Calu3 (cell line): ENCODE measurements around the gene FGF1. TPM values are rescaled to one million over a fixed set of nuclear protein-coding genes. Genes with fewer than 3 reads are reported as not detected.

Experiments
- BruUV-seq: library from RNA; stranded (reverse); fragments of 400-500 nt; replicated peaks from 2 replicates; lab custom pipeline; 2021; lab: Mats Ljungman, UMichigan
- CTCF ChIA-PET: fragments of 300-600 bp; sonication (Branson Sonifier 250); formaldehyde crosslinking; loops from one replicate; lab custom pipeline; 2022; ENCODE audit warnings: antibody characterized with exemption; lab: Charles Lee
- DNase-seq: peaks from one replicate; pipeline ENCODE4 v3.0.0; 2022
- H3K27ac Mint-ChIP-seq: one replicate; pipeline ENCODE4 v1.8.0; 2022; ENCODE audit warnings: mixed read lengths; ENCODE audit not compliant: unreplicated experiment
- H3K27me3 Mint-ChIP-seq: one replicate; pipeline ENCODE4 v1.8.0; 2022; ENCODE audit warnings: mixed read lengths; ENCODE audit not compliant: unreplicated experiment
- H3K36me3 Mint-ChIP-seq: one replicate; pipeline ENCODE4 v1.8.0; 2022; ENCODE audit warnings: mild to moderate bottlenecking, moderate library complexity, mixed read lengths; ENCODE audit not compliant: insufficient read depth, unreplicated experiment
- H3K4me1 Mint-ChIP-seq: one replicate; pipeline ENCODE4 v1.8.0; 2022; ENCODE audit warnings: mild to moderate bottlenecking, low read depth, mixed read lengths; ENCODE audit not compliant: unreplicated experiment
- H3K4me3 Mint-ChIP-seq: one replicate; pipeline ENCODE4 v1.8.0; 2022; ENCODE audit warnings: mild to moderate bottlenecking, low read depth, moderate library complexity, mixed read lengths; ENCODE audit not compliant: unreplicated experiment
- H3K9me3 Mint-ChIP-seq: one replicate; pipeline ENCODE4 v1.8.0; 2022; ENCODE audit warnings: low read depth, mixed read lengths; ENCODE audit not compliant: unreplicated experiment
- intact Hi-C: fragments of 100-400 bp; cut with micrococcal nuclease; formaldehyde crosslinking; loops from one replicate; pipeline ENCODE4 v1.10.0; 2022; ENCODE audit not compliant: unreplicated experiment
- total RNA-seq: library from RNA; stranded (reverse); gene quantifications from 2 replicates; pipeline ENCODE4 v1.2.3, GENCODE V29; 2022
- TF ChIP-seq, protein P1 (sequence below): fragments of 200-600 bp; IDR thresholded peaks from one replicate; pipeline ENCODE4 v1.8.0; 2022; ENCODE audit warnings: antibody characterized with exemption; ENCODE audit not compliant: unreplicated experiment

Gene FGF1
- total RNA-seq, 1 experiment from 2014 or later, result not detected

DNA sequence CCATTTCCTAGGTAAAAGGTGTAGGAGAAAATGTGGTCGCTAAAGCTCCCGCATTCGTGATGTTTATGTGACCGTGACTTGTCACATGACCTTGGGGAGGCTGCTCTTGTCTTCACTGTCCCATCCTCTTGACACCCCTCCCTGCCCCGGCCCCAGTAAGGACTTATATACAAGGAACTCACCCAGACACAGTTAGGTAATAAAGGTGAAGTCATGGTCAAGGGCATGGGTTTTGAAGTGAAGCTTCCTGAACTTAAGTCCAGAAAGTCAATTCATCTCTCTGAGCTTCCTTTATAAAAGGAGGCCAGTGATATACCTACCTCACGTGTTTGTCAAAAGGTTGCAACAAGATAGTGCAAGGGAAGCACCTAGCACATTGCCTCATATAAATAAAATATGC lies 17.6 kb downstream of the FGF1 start:
- no peaks in the 10 kb centered on the region for H3K36me3 Mint-ChIP-seq
- no peak overlapping the region for H3K4me3 Mint-ChIP-seq
- DNase-seq, result no peak
- H3K27ac Mint-ChIP-seq, result no peak overlapping the region
- intact Hi-C loops, result no loop called here
- H3K9me3 Mint-ChIP-seq, result no peaks in the 10 kb centered on the region
- peaks cover 9% of the 10 kb centered on the region for H3K27me3 Mint-ChIP-seq
- H3K4me1 Mint-ChIP-seq, result no peaks in the 10 kb centered on the region
- TF ChIP-seq, protein P1, sequence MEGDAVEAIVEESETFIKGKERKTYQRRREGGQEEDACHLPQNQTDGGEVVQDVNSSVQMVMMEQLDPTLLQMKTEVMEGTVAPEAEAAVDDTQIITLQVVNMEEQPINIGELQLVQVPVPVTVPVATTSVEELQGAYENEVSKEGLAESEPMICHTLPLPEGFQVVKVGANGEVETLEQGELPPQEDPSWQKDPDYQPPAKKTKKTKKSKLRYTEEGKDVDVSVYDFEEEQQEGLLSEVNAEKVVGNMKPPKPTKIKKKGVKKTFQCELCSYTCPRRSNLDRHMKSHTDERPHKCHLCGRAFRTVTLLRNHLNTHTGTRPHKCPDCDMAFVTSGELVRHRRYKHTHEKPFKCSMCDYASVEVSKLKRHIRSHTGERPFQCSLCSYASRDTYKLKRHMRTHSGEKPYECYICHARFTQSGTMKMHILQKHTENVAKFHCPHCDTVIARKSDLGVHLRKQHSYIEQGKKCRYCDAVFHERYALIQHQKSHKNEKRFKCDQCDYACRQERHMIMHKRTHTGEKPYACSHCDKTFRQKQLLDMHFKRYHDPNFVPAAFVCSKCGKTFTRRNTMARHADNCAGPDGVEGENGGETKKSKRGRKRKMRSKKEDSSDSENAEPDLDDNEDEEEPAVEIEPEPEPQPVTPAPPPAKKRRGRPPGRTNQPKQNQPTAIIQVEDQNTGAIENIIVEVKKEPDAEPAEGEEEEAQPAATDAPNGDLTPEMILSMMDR, result no peak
- CTCF ChIA-PET, result interaction anchor here (0.6 to 1.2 kb wide), 3 partner anchors 13 to 23 kb away, joined by 3 to 4 read pairs (median 3); no protein-coding TSS in a partner anchor
- BruUV-seq, result no TSS peak

DNA sequence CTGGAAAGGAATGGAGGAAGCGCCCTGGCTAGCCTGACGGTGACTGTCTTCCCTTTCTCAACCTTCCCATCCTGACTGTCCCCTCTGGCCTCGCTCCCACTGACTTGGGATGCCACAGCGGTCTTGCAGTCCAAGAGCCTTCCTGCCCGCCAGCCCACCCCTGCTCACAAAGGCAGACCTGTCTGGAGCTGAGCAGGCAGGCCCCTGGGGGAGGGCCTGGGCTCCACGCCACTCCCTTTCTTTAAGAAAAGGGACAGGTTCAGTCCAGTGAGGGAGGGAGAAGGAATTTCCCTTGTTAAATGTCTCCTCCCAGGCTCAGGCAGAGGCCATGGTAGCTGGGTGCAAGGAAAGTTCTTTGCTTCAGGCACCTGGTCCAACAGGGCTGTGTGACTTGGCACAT lies 18.1 kb downstream of the FGF1 start:
- Mint-ChIP-seq H3K4me1 (no peaks in the 10 kb centered on the region), H3K27ac (no peak overlapping the region), H3K4me3 (no peak overlapping the region), H3K9me3 (no peaks in the 10 kb centered on the region), H3K27me3 (peaks cover 12% of the 10 kb centered on the region), H3K36me3 (no peaks in the 10 kb centered on the region)
- intact Hi-C loops, result no loop called here
- TF ChIP-seq, protein P1, result no peak
- CTCF ChIA-PET, result interaction anchor here (0.6 to 1.2 kb wide), 2 partner anchors 22 to 23 kb away, joined by 3 to 4 read pairs; no protein-coding TSS in a partner anchor
- BruUV-seq, result no TSS peak
- DNase-seq, result no peak

DNA sequence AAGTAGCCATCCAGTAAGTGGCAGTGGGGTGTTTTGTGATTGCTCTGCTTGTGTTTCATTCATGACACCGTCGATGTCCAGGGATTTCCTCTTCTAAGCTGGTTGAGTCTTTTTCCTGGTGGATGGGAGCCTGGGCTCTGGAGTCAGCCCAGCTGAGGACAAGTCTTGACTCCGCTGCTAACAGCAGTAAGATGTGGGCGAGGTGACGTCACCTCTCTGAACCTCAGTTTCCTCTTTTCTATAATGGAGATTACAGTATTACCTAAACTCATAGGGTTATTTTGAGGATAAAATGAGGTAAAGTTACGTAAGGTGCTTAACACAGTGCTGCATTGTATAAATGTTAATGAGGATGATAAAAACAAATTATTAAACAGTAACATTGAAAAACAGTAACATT lies 21.3 kb downstream of the FGF1 start:
- BruUV-seq, result no TSS peak
- H3K36me3 Mint-ChIP-seq, result no peaks in the 10 kb centered on the region
- no peak for DNase-seq
- intact Hi-C loops, result no loop called here
- no peak overlapping the region for H3K27ac Mint-ChIP-seq
- no peaks in the 10 kb centered on the region for H3K4me1 Mint-ChIP-seq
- H3K27me3 Mint-ChIP-seq, result peaks cover 12% of the 10 kb centered on the region
- TF ChIP-seq, protein P1, result no peak
- CTCF ChIA-PET, result interaction anchor here (1.3 kb wide), 1 partner anchor 34 kb away, joined by 4 read pairs; no protein-coding TSS in a partner anchor
- H3K4me3 Mint-ChIP-seq, result no peak overlapping the region
- no peaks in the 10 kb centered on the region for H3K9me3 Mint-ChIP-seq

DNA sequence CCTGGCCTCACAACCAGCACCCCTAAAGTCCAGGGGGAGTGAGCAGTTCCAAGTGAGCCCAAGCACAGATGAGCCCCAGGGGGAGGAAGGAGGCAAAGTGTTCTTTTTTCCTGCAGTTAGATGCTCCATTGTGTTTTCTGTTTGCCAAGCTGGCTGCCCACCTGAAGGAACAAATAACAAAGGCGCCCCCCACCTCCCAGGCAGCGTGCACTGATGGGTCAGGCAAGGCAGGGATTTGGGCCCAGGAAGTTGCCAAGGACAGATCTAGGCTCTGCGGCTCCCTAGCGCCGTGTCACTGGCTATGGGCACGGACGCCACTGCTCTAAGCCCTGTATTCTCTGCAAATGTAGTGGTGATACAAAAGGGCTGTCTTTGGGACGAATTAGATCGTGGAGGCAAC lies 21.8 kb downstream of the FGF1 start:
- Mint-ChIP-seq H3K9me3 (no peaks in the 10 kb centered on the region), H3K4me3 (no peak overlapping the region), H3K4me1 (no peaks in the 10 kb centered on the region), H3K27me3 (peaks cover 12% of the 10 kb centered on the region), H3K27ac (no peak overlapping the region), H3K36me3 (no peaks in the 10 kb centered on the region)
- no peak for DNase-seq
- intact Hi-C loops, result no loop called here
- TF ChIP-seq, protein P1, result no peak
- CTCF ChIA-PET, result no interaction called here
- BruUV-seq, result no TSS peak
